Activated CD4-positive, CD25-positive, alpha-beta regulatory T cell treated with anti-CD3 and anti-CD28 coated beads, Interleukin-2, amount 50 U/mL, for 24 hours (primary cell): ENCODE results near the gene ELF1.
A peak's percentile ranks its signal among the peaks of the same experiment; 100 is the strongest.
"Not testable (repeated sequence)": the region's sequence is repeated elsewhere in the genome, so short reads cannot be mapped to it uniquely, and the experiment has no call there.

Source experiments
- ATAC-seq, 2 donors: fragments of 150-1000 bp; cut with Tn5 transposase; one replicate each; pipeline ENCODE4 v1.10.0; 2021; ENCODE audit warnings: mild to moderate bottlenecking in 1 of 2, moderate library complexity in 1 of 2

ELF1 gene

DNA sequence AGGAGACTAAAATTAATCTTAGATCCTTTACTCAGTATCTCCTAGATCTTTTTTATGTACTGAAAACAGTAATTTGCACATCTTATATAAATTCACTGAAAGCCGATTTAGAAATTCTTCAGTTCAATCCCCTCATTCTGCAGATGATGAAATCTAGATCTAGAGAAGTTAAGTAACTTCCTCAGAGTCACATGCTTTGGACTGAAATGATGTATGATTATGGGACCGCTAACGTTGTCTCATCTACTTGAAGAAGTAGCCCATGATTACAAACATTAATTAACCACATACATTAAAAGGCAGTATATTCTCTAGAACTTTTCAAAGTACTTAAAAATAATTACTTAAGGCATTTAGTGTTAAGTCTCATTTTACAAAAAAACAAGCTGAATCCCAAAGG lies 37.8 kb downstream of the ELF1 start:
- peak; percentile 23 to 38 for ATAC-seq

- ATAC-seq = no peak
Observed at GRCh38 chr13:40980461-40980860, 38.7 kb downstream of the ELF1 start.

DNA sequence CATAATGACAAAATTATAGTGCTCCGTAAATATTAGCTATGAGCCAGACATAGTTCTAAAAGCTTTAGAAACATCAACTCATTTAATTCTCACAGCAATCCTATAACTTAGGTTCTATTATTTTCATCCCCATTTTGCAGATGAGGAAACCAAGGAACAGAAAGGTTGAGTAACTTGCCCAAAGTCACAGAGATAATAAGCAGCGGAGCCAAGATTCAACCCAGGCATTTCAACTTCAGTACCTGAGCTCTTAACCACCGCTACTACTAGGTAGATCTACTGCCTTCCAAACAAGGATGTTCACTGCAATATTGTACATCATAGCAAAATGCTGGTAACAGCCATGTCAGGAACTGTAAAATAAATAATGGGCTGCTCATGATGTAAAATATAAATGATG lies 39.9 kb downstream of the ELF1 start:
- no peak for ATAC-seq

GRCh38 chr13:40978109-40978508 lies 41.0 kb downstream of the ELF1 start:
- not testable (repeated sequence) for ATAC-seq

GRCh38 chr13:40975441-40975840 lies 43.7 kb downstream of the ELF1 start:
- ATAC-seq = no peak

GRCh38 chr13:40974460-40975407 lies 44.4 kb downstream of the ELF1 start:
- peak; percentile 73 to 76 for ATAC-seq

DNA sequence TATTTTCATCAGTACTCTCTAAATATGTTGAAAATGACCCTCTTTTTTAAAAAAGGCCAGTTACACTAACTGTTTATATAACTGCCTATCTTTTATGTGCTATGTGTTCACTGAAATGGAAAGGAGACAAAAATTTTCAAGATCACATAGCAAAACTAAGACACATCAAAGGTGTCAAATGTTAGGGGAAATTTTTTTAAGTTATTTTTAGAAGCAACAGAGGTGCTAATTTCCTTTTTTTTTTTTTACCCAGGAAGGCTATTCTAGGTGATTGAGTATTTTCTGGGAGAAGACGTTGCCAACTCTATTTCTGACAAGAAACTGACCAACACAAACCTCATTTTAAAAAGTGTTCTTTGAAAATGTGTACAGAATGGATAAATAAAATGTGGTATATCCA lies 45.7 kb downstream of the ELF1 start:
- peak in 1 of 2 donors; percentile 14 for ATAC-seq

GRCh38 chr13:40971321-40971720 lies 47.8 kb downstream of the ELF1 start:
- no peak for ATAC-seq

DNA sequence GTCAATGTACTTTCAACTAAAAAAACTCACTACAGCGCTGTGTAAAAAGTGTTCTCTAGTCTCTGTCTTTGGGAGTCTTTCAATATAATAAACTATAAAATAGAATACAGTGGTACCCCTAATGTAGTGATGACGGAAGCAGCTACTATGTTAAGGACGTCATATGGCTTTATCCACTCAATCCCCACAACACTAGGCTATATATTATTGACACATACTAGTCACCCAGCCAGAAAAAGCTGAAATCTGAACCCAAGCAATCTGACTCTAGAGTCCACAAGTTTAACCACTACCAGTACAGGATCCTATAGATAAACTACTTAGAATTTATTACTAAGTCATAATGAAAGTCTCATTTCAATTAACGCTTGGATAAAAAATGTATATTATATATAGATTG lies 48.3 kb downstream of the ELF1 start:
- ATAC-seq = peak in 1 of 2 donors; percentile 29

DNA sequence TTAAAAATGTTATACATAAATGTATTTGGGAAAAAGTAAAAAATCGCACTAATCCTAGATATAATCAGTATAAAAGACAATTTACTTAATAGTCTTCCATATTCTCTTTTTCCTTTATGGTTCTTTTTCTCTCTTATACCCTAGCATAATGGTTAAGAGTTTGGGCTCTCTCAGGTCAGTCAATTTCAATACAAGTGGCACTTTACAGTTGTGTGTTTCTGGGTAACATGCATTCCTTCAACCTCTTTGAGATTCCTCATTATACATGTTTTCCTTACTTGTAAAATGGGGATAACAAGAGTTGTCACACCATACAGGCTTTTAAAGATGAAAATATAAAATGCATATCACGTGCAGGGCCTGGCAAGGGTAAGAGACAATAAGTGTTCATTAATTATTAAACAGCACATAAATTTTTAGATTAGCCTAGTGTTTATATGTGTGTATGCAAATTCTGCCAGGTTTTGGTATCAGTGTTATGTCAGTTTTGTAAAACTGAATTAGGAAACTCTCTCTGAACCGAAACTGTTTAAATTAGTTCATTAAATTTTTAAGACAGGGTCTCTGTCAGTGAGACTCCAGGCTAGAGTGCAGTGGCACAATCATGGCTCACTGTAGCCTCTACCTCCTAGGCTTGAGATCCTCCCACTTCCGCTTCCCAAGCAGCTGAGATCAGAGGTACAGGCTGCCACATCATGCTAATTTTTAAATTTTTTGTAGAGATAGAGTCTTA lies 49.8 kb downstream of the ELF1 start:
- peak; percentile 70 to 74 for ATAC-seq

DNA sequence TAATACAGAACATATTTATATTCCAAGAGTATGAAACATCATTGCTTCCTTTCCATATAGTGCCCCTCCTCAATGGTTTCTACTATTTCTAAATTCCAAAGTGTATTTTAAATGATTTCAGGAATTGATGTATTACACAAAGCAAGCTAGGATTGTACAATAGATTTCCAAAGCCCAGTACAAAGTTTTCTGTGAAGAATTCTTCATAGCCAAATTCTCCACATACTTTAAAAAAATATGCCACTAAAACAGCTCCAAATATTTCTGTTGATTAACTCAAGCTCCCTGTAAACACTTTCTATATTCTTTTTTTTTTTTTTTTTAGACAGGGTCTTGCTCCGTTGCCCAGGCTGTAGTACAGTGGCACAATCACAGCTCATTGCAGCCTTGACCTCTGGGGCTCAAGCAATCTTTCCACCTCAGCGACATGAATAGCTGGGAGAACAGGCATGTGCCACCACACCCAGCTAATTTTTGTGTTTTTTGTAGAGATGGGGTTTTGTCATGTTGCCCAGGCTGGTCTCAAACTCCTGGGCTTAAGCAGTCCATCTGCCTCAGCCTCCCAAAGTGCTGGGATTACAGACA lies 50.6 kb downstream of the ELF1 start:
- no peak for ATAC-seq

DNA sequence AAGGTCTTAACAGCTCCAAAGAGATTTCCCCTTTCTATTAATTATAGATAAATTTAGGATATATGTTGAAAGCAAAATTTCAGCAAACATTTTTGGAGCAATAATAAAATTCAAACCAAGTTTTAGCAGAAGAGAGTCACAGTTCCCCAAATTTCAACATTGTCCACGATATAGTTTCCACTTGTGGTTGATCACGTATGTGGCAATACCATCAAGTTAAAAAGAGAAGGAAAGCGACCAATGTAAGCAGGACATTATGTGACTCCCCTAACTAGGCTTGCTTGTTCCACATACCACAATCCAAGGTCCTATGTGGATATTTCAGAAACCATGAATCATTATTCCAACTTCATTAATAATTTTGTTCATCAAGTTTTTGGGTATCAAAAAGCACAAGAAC lies 52.8 kb downstream of the ELF1 start:
- no peak for ATAC-seq

DNA sequence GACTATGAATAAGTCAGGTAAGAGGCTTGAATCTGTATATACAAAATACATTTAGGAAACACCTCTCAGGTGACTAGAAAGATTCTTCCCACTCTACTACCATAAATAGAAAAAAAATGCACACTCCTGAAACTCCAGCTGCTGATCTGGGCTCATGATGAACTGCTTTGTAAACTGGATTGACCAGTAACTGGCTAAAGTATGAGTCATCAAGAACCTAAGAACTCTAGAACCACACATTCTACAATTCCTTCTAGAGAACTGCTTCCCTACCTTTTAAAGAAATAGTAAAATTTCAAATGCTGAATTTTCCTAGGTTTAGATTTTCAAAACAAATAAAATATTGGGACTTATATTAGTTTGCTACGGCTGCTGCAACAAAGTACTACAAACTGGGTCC lies 55.2 kb downstream of the ELF1 start:
- peak; percentile 46 to 62 for ATAC-seq

GRCh38 chr13:40961826-40962225 lies 57.3 kb downstream of the ELF1 start:
- peak in 1 of 2 donors; percentile 21 for ATAC-seq

DNA sequence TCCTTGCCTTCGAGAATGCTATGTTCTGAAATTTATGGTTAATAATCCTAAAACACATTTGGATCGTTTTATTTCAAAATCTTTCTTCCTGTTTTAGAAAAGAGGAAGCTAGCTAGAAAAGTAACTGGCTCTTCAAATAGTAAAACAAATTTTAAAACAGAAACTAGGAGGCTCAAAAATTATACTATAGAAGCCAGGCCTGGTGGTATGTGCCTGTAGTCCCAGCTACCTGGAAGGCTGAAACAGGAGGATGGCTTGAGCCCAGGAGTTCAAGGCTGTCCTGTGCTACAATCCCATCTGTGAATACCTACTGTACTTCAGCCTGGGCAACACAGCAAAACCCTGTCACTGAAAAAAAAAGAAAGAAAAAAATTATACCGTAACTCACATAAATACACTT lies 57.9 kb downstream of the ELF1 start:
- no peak for ATAC-seq

DNA sequence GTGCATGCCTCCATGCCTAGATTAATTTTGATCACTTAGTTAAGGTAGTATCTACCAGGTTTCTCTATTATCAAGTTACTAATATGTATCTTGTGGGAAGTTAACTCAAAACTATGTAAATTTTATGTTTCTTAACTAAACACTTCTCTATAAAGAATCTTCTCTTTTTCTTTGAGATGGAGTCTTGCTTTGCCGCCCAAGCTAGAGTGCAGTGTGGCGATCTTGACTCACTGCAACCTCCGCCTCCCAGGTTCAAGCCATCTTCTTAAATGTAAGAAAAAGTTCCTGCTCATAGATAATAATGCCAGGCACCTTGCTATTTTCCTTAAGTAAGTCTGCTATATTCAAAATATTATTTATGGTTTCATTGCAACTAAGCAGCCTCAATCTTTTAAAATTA lies 58.4 kb downstream of the ELF1 start:
- no peak for ATAC-seq

GRCh38 chr13:40958655-40959054 lies 60.5 kb downstream of the ELF1 start:
- ATAC-seq = no peak

DNA sequence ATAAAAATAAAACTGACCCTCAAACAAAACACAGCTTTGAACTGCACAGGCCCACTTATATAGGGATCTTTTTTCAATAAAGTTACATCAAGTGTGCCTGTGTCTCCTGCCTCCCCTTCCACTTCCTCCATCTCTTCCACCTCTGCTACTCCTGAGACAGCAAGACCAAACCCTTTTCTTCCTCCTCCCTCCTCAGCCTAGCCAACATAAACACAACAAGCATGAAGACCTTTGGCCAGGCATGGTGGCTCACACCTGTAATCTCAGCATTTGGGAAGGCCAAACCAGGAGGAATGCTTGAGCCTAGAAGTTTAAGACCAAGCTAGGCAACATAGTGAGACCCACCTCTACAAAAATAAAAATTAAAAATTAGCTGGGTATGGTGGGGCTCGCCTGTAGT lies 72.6 kb downstream of the ELF1 start:
- no peak for ATAC-seq

DNA sequence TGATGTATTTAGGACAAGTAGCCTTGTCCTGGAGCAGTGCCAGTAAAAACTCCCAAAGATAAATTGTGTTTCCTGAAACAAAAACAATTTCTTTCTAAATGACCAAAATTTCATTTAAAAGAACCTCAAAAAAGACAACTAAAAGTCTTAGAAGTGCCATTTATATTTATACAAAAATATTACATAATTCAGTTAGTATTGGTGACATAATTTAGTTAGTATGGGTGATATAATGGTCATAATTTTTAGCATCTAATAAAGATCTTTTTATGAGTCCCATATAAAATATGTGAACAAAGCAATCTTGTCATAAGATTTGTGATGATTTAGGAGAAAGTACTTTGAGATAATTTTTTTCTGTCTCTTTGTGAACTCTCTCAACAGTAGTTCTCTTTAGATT lies 76.0 kb downstream of the ELF1 start:
- no peak for ATAC-seq

- no peak for ATAC-seq
Observed at GRCh38 chr13:40941581-40941980, 77.5 kb downstream of the ELF1 start.

DNA sequence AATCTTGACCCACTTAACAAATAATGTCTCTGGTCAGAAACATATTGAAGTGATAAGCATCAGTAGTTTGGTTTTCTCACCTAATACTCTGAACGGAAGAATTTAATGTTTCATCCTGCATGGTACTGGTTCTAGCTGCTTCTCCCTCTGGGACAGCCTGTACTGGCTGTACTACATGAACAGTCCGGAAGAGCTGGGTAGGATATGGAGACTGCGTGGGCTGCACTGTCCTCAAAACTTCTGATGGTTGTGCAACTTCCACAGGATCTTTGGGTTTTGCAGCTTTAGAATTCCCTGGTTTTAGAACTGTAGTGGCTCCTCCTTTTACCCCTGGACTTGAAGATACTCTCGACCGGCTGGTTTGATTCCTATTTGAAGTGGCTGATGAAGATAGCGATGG lies 78.3 kb downstream of the ELF1 start:
- no peak for ATAC-seq

GRCh38 chr13:40933508-40934204 lies 85.5 kb downstream of the ELF1 start:
- ATAC-seq = peak; percentile 41 to 45

DNA sequence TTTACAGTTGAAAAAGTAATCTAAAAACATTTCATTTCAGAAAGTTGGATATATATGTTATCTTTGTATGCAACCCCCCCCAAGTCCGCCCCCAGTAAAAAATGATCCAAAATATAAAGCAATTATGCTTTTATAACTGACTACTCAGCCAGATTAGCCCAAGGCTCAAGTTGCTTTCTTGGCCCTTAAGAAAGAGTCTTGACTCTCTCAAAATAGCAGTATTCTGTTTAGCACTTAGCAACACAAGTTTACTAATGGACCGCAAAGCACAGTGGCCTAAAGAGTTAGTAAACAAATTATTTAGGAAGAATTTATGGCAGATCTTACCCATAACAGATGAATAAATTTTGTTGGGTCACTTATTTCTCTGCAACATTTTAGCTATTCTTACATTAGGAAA lies 86.9 kb downstream of the ELF1 start:
- ATAC-seq = no peak
